Measurements from ENCODE around the gene PIGO.
A peak's percentile ranks its signal among the peaks of the same experiment; 100 is the strongest.

PIGO gene

DNA sequence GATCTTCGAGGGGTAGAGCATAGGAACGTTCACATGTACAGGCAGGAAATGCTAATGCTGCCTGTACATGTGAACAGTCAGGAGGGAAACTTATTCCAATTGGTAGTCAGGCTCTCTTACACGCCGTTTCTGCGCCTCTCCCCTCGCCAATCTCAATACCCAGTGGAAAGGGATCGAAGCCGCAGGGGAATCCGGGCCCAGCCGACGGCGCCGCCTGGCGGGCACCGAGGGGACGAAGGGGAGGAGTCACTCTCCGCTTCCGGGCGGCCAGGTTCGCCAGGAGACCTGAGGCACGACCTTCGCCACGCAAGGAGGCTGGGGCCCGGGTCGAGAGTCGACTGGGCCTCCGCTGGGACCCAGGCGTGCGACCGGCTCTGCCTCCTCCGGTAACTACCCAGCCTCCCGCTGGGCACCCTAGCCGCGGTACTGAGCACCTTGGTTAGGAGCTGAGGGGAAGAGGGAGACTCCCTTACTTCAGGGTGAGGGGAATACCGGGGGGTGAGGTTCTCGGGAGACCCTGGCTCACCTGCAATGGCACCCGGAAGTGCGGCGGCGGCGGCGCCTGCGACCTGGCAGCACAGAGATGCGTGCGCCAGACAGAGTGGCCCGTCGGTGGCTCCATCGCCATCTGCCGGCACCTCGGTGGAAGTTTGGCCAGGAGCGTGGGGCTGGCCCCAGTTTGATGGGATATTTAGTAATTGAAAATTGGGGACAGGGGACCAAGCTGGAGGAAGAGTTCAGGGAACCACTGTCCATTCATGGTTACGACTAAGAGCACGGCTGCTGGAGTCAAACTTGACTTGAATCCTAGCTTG lies at the start of gene PIGO:
Gene PIGO, minus strand, starts transcription at position 557 of the 815 bp plus-strand sequence. CDS start 1,026 bp downstream, outside the sequence.
- peak; percentile 71 for DNase-seq (ENCODE audit: low read depth)

DNA sequence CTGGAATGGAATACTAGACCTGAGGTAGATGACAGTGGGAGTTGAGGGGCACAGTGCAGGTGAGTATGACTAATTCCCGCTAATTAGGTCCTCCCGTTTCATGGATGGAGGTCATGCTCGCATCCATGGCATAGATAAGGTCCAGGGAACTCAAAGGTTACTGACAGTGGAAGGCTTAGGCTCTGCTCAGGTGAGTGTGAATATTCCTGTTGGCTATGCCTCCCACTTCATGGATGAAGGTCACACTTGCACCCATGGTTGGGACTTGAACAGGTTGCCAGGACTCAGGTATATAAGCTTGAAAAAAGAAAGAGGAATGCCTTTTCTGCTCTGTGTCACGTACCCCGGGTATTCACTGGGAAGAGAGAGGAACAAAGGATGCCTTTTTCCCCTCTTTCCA lies 45.6 kb upstream of the PIGO start:
- no peak for DNase-seq (ENCODE audit: low read depth)

DNA sequence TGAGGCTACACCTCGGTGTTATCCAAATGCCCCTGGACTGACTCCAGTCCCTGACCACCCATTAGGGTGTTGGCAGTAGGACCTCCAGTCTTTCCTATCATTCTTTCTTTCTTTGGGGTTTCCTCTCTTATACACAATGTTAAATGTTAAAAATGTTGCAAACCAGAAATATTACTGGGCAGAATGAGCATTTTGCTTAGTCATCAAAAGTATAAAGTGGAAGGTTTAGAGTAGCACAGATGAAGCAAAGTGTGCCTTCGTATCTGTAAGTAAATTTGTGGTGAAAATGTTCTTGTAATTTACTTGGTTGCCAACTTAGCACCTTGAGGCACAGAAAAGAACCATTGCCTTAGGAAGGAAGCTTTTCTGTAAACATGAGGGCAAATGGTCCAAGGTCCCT lies 43.7 kb upstream of the PIGO start:
- DNase-seq (ENCODE audit: low read depth) = no peak

DNA sequence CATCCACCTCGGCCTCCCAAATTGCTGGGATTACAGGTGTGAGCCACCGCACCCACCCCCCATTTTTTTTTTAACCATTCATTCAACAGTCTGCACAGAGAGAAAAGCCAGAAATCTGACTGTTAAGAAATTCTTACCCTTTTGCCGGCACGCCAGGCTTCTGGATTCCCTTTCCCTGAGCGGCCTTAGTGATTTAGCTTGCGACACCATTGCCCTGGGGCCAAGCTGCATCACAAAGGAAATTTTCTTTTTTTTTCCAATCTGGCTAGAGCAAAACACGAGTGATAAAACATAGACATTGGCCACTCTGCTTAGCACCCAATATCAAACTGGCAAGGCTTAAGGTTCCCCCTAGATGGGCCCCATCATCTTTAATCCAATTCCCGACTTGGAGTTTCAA lies 40.5 kb upstream of the PIGO start:
- no peak for DNase-seq (ENCODE audit: low read depth)

DNA sequence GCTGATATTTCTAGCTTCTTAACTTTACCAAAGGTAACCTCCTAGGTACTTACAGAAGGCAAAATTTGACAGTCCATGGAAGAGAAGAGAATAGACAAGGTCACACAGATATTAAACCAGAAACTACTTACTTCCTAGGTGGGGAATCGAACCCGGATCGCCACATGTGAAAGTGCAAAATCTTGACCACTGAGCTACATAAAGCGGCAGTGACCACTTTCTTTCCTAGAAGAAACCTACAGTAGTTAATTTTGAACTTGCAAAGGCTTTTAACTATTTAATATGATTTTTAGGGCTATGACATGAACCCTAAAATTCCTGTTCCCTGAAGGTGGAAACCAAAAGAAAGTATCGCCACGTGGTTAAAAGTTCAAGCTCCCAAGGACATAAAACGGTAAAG lies 39.6 kb upstream of the PIGO start:
- DNase-seq (ENCODE audit: low read depth) = no peak

DNA sequence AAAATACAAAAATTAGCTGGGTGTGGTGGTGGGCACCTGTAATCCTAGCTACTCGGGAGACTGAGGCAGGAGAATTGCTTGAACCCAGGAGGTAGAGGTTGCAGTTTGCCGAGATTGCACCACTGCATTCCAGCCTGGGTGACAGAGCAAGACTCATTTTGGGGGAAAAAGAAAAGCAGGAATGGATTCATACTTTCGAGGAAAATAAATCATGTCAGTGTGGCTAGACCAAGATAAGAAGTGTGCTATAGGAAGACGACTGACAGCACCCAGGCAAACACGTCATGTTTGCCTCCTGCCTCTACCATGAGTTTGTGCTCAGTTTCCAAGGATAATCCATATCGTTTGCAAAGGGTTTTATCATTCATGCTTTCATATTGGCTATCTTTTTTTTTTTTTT lies 38.5 kb upstream of the PIGO start:
- no peak for DNase-seq (ENCODE audit: low read depth)

DNA sequence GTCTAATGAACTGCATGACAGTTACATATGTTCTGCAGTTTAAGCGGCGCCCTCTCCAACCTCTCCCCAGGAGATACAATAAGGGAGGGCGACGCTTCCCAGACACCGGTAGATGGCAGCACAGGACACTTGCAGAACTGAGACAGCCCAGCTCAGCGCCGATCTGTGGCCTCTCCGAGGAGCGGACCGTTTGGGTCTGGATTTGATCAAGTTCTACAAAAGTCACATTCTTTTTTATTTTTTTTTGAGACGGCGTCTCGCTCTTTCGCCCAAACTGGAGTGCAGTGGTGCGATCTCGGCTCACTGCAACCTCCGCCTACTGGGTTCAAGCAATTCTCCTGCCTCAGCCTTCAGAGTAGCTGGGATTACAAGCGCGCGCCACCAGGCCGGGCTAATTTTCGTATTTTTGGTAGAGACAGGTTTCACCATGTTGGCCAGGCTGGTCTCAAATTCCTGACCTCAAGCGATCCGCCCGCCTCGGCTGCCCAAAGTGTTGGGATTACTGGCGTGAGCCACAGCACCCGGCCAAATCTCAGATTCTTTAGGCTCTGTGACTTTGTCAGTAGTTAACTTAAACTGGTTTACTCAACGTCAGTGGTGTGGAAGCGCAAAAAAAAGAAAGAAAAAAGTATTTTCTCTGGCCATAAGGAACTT lies 20.6 kb upstream of the PIGO start:
- DNase-seq (ENCODE audit: low read depth) = peak; percentile 78

DNA sequence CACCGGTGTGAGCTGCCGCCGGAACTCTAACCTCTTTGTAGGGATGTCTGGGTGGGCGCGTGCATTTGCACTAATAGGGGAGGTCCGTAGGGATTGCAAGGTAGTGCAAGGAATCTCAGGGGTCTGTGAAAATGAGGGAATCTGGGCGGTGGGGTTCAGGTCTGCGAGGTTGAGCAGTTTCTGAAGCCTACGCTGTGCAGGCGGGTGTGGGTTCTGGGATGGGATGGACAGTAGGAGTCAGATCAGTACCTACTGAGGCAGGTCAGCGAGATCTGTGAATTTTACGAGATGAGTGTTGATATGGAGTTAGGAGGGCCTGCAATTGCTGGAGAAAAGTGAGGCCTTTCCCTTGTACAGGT lies 20.1 kb upstream of the PIGO start:
- DNase-seq (ENCODE audit: low read depth) = no peak

DNA sequence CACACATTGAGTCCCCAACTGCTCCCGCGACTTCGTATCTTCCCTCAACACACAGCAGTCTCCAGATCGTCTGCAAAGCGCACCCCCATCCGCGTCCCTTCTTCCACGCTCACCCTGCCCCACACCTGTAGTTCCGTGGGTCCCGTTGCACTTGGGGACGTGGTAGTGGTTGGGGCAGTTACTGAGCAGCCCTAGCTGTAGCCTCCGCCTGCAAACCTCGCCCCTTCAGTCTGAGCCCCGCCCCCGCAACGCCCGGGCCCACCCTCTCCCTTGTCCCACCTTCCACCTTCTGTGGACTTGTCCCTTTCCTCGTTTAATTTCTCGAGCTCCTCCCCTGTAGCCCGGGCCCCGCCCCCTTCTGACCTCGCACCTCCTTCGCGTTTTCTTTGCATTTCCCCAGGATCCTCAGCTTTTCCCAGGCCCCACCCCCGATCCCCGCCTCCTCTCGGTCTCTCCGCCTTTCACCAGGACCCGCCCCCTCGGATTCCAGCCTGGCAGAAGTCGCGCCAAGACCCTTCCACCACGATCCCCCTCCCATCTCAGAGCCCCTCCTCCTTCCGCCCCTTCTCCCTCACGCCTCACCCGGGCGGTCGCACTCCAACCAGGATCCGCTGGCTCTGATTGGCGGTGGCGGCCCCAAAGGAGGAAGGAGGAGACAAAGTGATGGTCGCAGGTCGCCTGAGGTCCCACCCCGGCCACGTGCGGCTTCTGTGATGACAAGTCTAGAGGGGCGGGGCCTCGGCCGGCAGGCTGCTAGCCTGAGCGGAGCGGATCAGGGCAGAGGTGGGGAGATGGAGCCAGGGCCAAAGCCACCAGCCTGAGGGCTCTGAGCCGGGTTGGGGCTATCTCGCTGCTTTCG lies 19.5 kb upstream of the PIGO start, which contains the start of gene ATOSB:
Gene ATOSB, minus strand, starts transcription at position 183 of the 859 bp plus-strand sequence. CDS start 7,588 bp downstream, outside the sequence.
- DNase-seq (ENCODE audit: low read depth) = peak; percentile 81

DNA sequence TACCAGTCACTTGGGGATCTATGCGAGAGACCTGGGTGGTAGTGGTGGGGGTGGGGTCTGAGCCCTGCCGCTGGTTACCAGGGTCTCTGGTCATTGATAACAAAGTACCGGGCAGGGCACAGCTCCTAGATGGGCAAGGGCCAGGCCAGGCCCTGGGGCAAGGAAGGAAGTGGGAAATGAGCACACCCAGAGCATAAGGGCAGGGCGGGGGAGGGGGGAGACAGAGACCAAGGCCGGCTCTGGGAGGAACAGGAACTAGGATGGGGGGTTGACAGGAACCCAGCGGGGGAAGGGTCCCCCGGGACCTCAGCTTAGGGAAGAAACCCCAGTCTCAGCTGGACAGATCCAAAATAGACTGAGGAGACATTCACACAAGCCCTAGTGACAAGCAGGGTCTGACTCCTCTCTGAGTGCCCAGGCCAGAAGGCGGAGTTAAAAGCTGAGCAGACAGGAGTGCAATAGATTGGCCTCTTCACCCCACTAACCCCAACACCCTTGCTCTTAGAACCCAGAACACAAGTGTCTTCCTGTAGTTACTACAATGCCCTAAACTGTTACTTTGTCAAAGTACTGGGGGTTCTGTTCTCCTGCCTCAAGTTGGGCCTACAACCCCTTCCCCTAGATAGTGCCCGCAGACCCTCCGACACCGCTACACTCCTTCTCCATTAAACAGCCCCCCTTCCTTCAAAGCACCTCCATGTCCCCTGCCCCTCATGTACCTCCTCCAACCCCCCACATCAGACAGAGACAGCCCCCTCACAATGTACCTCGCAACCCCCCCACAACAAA lies 18.6 kb upstream of the PIGO start:
- DNase-seq (ENCODE audit: low read depth) = no peak

DNA sequence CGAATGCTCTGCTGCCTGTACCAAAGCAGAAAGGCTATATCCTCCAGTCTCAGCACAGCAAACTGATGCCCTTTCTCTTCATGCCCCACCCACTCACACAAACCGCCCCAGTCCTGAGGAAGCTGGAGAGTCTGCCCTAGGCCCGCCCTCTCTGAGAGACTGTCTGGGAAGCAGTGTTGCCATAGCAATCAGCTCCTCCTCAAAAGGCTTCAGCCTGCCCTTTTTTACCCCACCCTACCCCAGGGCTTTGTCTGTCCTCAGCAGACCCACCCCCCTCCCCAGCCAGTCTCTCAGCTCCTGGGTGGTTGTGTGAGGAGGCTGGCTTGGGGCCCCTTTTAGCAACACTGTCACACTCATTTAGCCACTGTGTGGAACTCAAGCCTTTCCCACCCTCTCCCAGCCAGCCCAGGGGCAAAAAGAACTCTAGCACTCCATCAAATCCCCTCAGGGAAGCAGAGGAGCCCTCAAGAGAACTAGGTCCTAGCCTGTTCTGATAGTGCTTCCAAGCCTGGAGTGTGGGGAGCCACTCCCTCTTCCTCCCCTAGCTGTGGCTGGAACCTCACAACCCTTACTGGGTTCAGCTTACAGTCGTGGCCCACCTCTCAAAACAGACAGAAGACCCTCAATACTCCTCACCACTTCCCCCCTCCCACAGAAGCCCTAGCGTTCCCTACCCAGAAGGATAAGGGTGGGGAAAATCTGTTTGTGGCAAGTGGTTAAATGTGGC lies 17.9 kb upstream of the PIGO start:
- peak; percentile 40 for DNase-seq (ENCODE audit: low read depth)

DNA sequence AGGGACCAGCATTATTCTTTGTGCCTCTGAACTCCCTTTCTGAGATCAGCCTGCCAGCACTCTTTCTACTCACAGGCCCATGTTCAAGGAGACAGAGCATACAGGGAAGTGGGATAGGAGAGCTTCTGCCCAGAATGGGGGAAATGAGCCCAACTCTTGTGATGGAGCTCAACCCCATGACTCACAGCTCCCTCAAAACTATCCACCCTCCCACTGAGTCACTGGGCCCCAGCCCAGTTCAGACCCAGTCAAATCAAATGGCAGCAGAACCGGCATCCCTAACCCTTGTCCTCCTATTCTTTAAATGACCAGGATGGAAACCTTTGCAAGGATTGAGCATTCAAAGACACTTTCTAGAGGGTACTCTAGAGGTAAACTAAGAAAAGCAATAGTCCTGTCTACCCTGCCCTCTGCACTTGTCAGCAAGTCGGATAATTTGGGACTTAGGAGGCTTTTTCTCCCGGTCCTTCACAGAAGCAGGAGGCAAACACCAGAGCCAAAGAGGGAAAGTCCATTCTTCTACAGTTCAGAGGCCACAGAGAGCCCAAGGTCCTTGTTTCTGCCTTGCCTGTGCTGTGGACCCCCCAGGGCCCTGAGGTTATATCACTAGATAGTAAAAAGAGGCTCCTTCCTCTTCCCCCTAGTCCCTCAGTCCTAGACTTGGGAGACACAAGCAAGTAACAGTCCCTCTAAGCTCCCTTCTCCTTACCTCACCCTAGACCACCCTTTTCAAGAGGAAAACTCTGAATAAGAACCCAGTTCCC lies 16.0 kb upstream of the PIGO start:
- no peak for DNase-seq (ENCODE audit: low read depth)

DNA sequence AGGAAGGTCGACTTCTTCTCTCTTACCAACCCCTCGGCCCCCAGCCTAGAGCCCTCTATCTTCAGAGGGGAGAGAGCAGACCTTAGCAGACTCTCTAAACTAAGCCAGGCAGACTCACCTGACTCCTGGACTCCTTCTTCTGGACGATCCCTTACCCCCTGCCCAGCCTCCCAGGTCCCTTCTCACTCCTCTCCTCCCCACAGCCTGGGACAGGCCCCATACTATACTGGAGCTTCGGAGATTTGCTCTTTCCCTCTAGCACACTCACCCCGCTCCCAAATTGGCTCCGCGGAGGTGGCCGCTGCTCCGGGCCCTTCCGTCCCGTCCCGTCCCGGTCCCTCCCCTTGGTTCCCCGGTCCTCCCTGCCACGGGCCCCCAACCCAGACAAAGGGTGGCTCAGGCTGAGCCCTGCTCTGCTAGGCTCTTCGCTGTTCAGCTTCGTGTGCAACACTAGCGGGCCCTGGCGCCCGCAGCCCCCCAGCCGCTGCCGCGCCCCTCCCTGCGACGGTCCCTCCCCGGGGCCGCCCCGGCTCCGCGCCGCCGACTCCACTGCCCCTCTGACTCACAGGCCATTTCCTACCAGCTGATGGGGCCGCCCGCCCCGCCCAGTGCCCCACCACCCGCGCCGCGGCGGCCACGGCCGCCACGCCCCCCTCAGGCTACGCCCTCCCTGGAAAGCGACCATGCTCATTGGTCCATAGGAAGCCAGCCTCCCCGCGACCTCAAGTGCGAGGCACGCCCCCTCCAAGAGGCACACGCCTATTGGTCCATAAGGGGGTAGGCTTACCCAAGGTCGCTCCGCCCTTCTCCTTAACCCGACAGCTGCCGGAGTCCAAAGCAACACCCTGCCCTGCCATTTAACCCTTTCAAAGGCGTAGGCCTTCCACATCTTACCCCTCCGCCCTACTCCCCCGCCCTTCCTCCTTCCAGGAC lies 14.9 kb upstream of the PIGO start:
- DNase-seq (ENCODE audit: low read depth) = peak; percentile 91

DNA sequence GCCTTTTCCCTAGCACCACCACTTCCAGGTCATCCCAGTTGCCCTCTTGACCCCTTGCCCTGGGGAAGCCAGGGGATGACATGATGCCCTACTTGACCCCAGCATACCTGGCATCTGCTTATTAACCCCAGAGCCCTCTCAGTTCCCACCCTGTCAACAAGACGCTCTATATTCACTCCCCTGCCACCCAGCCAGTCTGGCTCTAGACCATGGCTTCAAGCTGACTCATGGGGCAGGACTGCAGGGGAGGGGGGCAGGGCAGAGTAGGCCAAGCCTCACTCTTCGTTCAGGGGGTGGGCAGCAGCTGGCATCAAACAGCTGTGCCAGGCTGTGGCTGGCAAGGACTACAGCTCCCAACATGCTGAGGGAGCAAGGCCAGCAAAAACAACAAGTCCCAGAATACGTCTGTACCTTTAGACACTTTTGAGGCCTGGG lies 14.0 kb upstream of the PIGO start:
- no peak for DNase-seq (ENCODE audit: low read depth)

DNA sequence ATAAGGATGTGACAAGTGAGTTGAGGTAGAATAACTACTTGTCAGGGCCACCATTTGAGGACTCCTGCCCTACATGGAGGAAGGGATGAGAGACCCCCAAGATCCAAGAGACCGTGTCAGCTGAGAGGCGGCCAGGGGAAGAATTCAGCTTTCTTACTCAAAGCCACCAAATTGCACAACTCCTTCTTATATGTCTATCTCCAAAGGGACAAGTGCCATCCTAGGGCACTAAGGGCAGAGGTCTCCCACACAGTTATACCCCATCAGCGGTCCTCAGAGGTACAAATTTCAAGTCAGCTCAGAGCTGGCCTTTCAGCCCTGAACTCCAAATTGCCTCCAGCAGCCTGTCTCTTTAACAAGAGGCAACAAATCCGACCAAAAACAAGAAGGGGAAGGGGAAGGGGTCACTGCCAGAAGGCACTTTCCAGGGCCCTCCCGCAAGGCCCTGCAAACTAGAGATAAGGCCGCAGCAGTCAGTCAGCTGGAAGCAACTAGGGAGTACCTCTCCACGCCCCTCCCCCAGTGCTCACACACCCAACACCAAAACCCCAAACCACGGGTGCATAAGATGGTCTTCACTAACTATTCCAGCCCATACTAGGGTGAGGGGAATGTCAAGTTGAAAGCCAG lies 12.7 kb upstream of the PIGO start:
- no peak for DNase-seq (ENCODE audit: low read depth)

DNA sequence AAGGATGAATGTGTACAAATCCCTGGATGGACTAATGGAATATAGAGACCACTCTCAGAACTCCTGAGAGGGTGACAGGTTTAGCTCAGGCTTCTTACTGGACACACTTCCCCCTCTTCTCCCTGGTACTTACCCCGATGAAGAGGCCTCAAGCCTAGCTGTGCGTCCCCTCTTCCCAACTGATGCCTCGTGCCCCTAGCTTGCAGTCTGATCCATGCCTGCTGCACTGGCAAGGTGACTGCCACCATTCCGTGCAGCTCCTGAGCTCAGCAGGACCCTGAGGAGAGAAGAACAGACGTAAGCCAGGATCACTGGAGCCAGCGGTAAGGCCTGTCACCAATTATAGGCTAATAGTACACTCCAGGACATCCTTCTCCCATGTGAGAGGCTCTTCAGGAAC lies 12.1 kb upstream of the PIGO start:
- no peak for DNase-seq (ENCODE audit: low read depth)

DNA sequence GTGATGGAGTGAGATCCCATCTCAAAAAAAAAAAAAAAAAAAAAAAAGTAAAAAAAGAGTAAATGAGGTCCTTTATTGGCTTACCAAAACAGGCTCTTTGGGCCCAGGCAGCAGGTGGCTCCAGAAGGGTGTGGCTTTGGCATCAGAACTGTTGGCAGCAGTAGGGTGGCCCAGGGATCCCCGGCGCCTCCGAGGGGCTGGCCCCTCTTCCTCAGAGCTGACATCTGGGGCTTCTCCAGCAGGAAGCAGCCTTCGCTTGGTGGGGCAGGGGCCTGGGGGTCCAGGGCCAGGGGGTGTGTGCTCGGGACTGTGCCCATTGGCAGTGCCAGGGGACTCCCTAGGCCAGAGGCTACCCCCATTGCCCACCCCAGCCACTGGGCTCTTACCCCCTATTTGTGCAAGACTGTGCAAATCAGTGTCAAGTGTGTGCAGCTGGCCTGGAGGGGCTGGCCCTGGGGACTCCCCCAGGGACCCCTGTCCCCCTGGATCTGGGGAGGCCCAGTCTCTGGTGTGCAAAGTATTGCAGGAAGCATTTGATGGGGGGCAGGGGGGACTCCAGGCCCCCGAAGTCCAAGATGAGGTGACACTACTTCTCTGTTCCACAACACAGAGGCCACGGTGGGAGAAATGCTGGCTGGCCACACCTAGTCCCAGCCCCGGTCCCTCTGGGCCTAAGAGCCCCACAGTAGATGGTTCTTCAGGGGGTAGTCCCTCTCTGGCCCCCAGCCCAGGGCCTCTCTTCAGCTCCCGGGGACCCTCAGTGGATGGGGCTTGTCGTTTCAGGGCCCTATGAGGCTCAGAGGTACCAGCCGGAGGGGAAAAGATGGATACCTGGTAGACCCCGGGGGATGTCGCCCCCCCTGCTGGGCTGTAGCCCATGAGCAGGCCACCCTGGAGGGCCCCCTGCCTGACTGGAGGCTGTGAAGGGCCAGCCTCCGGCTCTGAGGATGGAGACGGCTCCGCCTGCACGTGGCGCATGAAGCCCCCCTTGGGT lies 11.2 kb upstream of the PIGO start:
- no peak for DNase-seq (ENCODE audit: low read depth)

All from stimulated activated CD8-positive, alpha-beta memory T cell treated with anti-CD3 and anti-CD28 coated beads, Interleukin-15, amount 100 ng/mL, for 1 hour (primary cell).